ENCODE measurements around the gene MS4A18. TPM values are rescaled to one million over a fixed set of nuclear protein-coding genes. Genes with fewer than 3 reads are reported as not detected.

Gene MS4A18
- total and polyA plus RNA-seq, 8 donors = not detected

DNA sequence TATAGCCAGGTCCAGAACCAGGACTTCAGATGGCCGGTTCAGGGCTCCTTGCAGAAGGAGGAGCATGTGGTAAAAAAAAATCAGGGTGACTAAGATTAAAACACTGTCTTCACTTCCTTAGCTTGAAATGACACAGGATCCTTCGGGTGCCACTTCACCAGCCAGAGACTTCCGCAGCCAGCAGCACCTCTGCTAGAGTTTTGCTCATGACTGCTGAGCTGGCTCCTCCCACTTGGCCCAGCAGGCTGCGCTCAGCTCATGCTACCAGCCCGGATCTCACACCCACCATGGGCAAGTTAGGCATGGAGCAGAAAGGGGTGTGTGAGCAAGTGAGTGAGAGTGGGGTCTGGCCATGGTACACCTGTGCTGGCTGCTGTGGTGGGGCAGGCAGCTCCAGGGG lies 6.6 kb upstream of the MS4A18 start:
- DNase-seq (no peak), ATAC-seq (no peak), FAIRE-seq (no peak)
- Histone ChIP-seq H3K27ac (no peak overlapping the region), H3K36me3 (no peaks in the 10 kb centered on the region), H3K4me1 (no peaks in the 10 kb centered on the region), H3K4me3 (no peak overlapping the region), H3K9me3 (no peaks in the 10 kb centered on the region), H3K27me3 (no peaks in the 10 kb centered on the region)
- WGBS, 2 donors = 79 to 84% methylated on average over 5 of the region's 5 CpGs
- TF ChIP-seq, protein P1, sequence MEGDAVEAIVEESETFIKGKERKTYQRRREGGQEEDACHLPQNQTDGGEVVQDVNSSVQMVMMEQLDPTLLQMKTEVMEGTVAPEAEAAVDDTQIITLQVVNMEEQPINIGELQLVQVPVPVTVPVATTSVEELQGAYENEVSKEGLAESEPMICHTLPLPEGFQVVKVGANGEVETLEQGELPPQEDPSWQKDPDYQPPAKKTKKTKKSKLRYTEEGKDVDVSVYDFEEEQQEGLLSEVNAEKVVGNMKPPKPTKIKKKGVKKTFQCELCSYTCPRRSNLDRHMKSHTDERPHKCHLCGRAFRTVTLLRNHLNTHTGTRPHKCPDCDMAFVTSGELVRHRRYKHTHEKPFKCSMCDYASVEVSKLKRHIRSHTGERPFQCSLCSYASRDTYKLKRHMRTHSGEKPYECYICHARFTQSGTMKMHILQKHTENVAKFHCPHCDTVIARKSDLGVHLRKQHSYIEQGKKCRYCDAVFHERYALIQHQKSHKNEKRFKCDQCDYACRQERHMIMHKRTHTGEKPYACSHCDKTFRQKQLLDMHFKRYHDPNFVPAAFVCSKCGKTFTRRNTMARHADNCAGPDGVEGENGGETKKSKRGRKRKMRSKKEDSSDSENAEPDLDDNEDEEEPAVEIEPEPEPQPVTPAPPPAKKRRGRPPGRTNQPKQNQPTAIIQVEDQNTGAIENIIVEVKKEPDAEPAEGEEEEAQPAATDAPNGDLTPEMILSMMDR (IDR thresholded peaks at IDR 0.05) = no peak
- intact Hi-C loops (cut with DNase I) = no loop called here

DNA sequence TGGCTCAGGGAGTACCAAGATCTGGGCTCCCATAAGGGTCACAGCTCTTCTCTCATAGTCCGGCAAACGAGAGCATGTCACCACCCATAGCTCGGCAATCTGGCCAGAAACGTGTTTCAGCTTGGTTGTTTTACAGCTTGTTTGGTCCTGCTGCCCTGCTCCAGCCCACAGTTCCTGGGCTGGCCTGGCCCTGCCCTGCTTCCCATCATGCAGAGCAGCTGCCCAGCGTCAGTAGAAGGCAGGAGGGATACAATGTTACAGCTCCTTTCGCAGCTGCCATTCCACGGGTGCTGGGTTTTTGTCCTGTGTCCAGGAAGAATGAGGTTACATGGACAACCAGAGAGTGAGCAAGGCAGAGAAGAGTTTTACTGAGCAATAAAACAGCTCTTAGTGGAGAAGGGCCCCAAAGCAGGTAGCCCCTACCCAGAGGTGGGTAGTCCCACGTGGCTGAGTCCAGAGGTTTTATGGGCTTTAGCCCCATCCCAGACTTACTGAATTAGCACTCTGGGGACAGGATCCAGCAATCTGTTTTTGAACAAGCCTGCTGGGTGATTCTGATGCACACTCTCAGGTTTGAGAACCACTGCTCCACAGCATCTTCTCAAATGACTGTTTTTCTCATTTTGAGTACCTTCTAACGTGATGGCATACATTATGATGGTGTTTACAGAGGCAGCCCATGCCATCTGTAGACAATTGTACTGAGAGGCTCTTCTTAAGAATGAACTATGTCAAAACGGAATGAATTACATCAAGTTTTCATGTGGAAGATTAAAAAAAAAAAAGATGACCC lies 5.8 kb upstream of the MS4A18 start:
- intact Hi-C loops (cut with DNase I) = no loop called here
- TF ChIP-seq, protein P1 (IDR thresholded peaks at IDR 0.05) = no peak

DNA sequence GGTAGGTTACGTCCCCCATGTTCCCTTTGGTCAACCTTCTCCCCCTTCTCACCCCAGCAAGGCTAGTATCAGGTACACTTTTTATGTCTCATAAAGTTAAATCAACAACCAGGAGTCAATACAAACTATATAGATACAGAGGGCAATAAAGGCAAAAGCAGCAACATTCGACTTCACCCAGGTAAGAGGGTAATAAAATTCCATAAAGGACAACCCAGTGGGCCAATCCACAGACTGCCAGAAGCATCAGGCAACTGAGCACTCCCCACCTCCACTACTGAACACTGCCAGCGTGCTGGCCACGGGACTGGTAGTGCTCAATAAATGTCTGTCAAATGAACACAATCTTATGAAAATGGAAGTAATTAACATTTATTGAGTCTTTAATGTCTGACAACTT lies 5.1 kb upstream of the MS4A18 start:
- no peak overlapping the region for H3K27ac ChIP-seq
- no peak overlapping the region for H3K4me3 ChIP-seq
- FAIRE-seq (no peak), ATAC-seq (no peak), DNase-seq (no peak)
- no peaks in the 10 kb centered on the region for H3K27me3 ChIP-seq
- WGBS, 2 donors = 65 to 75% methylated on average over 4 of the region's 4 CpGs
- TF ChIP-seq, protein P1 (IDR thresholded peaks at IDR 0.05) = no peak
- H3K9me3 ChIP-seq = no peaks in the 10 kb centered on the region
- intact Hi-C loops (cut with DNase I) = no loop called here
- no peaks in the 10 kb centered on the region for H3K4me1 ChIP-seq
- H3K36me3 ChIP-seq = no peaks in the 10 kb centered on the region

More for the DNA sequence above, 5.8 kb upstream of the MS4A18 start:
- Histone ChIP-seq H3K4me1 (no peaks in the 10 kb centered on the region), H3K27me3 (no peaks in the 10 kb centered on the region), H3K36me3 (no peaks in the 10 kb centered on the region), H3K9me3 (no peaks in the 10 kb centered on the region), H3K27ac (no peak overlapping the region), H3K4me3 (no peak overlapping the region)
- 80 to 83% methylated on average over 10 of the region's 10 CpGs for WGBS, 2 donors
- DNase-seq = no peak
- FAIRE-seq = no peak
- ATAC-seq = no peak

DNA sequence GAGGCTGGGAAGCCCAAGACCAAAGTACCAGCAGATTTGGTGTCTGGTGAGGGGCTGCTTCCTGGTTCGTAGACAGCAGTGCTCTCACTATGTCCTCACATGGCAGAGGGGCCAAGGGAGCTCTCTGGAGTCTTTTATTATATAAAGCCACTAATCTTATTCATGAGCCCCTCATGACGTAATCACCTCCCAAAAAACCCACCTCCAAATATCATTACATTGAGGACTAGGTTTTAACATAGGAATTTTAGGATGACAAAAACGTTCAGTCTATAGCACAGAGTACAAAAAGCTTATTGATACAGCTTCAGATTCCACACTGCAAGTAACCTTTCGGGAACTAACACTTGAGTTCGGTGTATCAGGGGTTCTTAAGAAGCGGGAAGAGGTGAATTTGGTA lies 4.1 kb upstream of the MS4A18 start:
- no peak for FAIRE-seq
- no peak for DNase-seq
- Histone ChIP-seq H3K9me3 (no peaks in the 10 kb centered on the region), H3K27ac (no peak overlapping the region), H3K36me3 (no peaks in the 10 kb centered on the region), H3K4me3 (no peak overlapping the region), H3K27me3 (no peaks in the 10 kb centered on the region), H3K4me1 (no peaks in the 10 kb centered on the region)
- ATAC-seq = no peak
- TF ChIP-seq, protein P1 (IDR thresholded peaks at IDR 0.05) = no peak
- WGBS, 2 donors = 73 to 81% methylated on average over 6 of the region's 6 CpGs
- intact Hi-C loops (cut with DNase I) = no loop called here

DNA sequence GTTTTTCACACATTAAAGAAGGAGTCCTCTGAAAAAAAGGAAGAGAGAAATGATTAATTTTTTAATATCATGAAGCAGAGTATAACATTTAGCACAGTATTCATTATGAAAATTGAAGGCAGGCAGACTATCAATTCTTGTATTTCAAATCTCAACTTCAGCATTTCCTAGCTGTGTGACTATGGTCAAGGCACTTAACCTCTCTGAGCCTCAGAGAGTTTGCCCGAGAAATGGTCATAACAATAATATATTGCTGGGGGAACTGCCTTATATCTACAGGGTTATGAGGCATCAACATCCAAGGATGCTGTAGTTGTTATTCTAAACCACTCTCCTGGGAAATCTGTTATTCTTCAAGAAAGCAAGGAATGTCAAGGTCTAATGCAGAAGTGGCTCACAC lies 1.1 kb downstream of the MS4A18 start:
- Histone ChIP-seq H3K27me3 (no peaks in the 10 kb centered on the region), H3K4me1 (no peaks in the 10 kb centered on the region), H3K27ac (no peak overlapping the region), H3K9me3 (no peaks in the 10 kb centered on the region), H3K4me3 (no peak overlapping the region), H3K36me3 (no peaks in the 10 kb centered on the region)
- intact Hi-C loops (cut with DNase I) = no loop called here
- 82 to 87% methylated on average over 1 of the region's 1 CpG for WGBS, 2 donors
- ATAC-seq = no peak
- TF ChIP-seq, protein P1 (IDR thresholded peaks at IDR 0.05) = no peak
- FAIRE-seq = no peak
- DNase-seq = no peak
